CD4-positive, CD25-positive, alpha-beta regulatory T cell (primary cell): Measurements from ENCODE around the gene TMEM238L. TPM values are rescaled to one million over a fixed set of nuclear protein-coding genes. Genes with fewer than 3 reads are reported as not detected.

Experiments
- ATAC-seq, 2 donors: fragments of 150-1000 bp; cut with Tn5 transposase; one replicate each; pipeline ENCODE4 v1.10.0; 2021; ENCODE audit warnings: low read depth in 2 of 2, moderate number of reproducible peaks in 2 of 2, moderate library complexity in 1 of 2
- DNase-seq, 3 donors: peaks; one replicate each; pipeline versions ENCODE4 v3.0.0 to v3.0.0-alpha.2; 2012 to 2022; ENCODE audit warnings: mixed read lengths in 1 of 3
- H3K27ac ChIP-seq: one replicate; pipeline ENCODE4 v1.7.0; 2013; ENCODE audit warnings: mild to moderate bottlenecking, low read length; ENCODE audit not compliant: insufficient read depth, poor library complexity, severe bottlenecking
- H3K27me3 ChIP-seq: one replicate; pipeline ENCODE4 v1.7.0; 2013; ENCODE audit warnings: low read length; ENCODE audit not compliant: control insufficient read depth, insufficient read depth
- H3K36me3 ChIP-seq: one replicate; pipeline ENCODE4 v1.7.0; 2013; ENCODE audit warnings: mild to moderate bottlenecking, low read length, moderate library complexity; ENCODE audit not compliant: control insufficient read depth, insufficient read depth
- H3K4me1 ChIP-seq: 2 replicates; pipeline ENCODE4 v1.7.0; 2013; ENCODE audit warnings: mild to moderate bottlenecking, low read length; ENCODE audit not compliant: insufficient read depth, control insufficient read depth, poor library complexity, severe bottlenecking
- H3K4me3 ChIP-seq: one replicate; pipeline ENCODE4 v1.7.0; 2013; ENCODE audit warnings: low read depth, mild to moderate bottlenecking, low read length, moderate library complexity
- H3K9me3 ChIP-seq, 2 experiments: 1 replicate in 1 of 2; 2 replicates in 1 of 2; pipeline ENCODE4 v1.7.0; 2013; ENCODE audit warnings: low read length in 2 of 2, mild to moderate bottlenecking in 1 of 2, moderate library complexity in 1 of 2; ENCODE audit not compliant: control insufficient read depth in 2 of 2
- H3K27ac Mint-ChIP-seq, 3 donors: one replicate each; pipeline ENCODE4 v1.8.0; 2020 to 2022; ENCODE audit warnings: mild to moderate bottlenecking in 3 of 3, mixed read lengths in 3 of 3, moderate library complexity in 2 of 3
- H3K27me3 Mint-ChIP-seq: one replicate; pipeline ENCODE4 v1.8.0; 2022; ENCODE audit warnings: mild to moderate bottlenecking, mixed read lengths
- H3K36me3 Mint-ChIP-seq: one replicate; pipeline ENCODE4 v1.8.0; 2020; ENCODE audit warnings: mixed read lengths
- H3K4me1 Mint-ChIP-seq, 4 donors: one replicate each; pipeline ENCODE4 v1.8.0; 2020 to 2022; ENCODE audit warnings: mixed read lengths in 4 of 4, mild to moderate bottlenecking in 1 of 4
- H3K4me3 Mint-ChIP-seq, 4 donors: one replicate each; pipeline ENCODE4 v1.8.0; 2020 to 2022; ENCODE audit warnings: mild to moderate bottlenecking in 4 of 4, mixed read lengths in 4 of 4, moderate library complexity in 3 of 4
- H3K9me3 Mint-ChIP-seq, 7 donors: one replicate each; pipeline ENCODE4 v1.8.0; 2020 to 2022; ENCODE audit warnings: mixed read lengths in 7 of 7, mild to moderate bottlenecking in 3 of 7, moderate library complexity in 2 of 7
- polyA plus RNA-seq, 4 donors: library from polyadenylated mRNA; unstranded; fragments of 300-500 nt; fragmentation: Illumina TruSeq; gene quantifications; one replicate each; pipeline ENCODE4 v1.2.3, GENCODE V29; 2021
- total RNA-seq: library from RNA; stranded (reverse); gene quantifications from one replicate; pipeline ENCODE4 v1.2.3, GENCODE V29; 2022

TMEM238L gene
- total and polyA plus RNA-seq, 5 donors from 2014 or later = not detected

DNA sequence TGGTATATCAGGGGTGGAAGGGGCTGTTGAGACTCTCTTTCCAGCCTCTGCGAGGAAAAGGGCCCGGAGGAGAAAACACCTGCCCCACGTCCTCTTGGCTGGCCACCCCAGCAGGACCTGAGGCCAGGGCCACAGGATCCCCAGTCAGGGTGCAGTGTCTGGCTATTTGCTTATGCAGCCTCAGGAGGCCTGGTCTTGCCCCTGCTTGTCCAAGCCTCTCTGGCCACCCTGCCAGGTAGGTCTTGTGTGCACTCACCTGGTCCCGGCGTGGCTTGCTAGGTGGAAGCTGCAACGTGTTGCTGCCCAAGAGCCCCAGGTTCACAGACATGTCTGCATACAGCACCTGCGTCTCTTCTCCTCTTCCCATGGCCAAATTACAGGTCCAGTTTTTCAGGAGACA lies 549 bp downstream of the TMEM238L start:
- H3K9me3 ChIP-seq = no peaks in the 10 kb centered on the region
- no peaks in the 10 kb centered on the region for H3K36me3 Mint-ChIP-seq
- H3K4me1 Mint-ChIP-seq = no peaks in the 10 kb centered on the region
- no peak overlapping the region for H3K4me3 ChIP-seq
- H3K36me3 ChIP-seq = no peaks in the 10 kb centered on the region
- H3K4me1 ChIP-seq = no peaks in the 10 kb centered on the region
- H3K4me3 Mint-ChIP-seq = no peak overlapping the region
- no peak overlapping the region for H3K27ac ChIP-seq
- H3K9me3 Mint-ChIP-seq = no peaks in the 10 kb centered on the region
- DNase-seq = no peak
- no peak for ATAC-seq
- no peak overlapping the region for H3K27ac Mint-ChIP-seq
- H3K27me3 ChIP-seq = no peaks in the 10 kb centered on the region
- no peaks in the 10 kb centered on the region for H3K27me3 Mint-ChIP-seq

DNA sequence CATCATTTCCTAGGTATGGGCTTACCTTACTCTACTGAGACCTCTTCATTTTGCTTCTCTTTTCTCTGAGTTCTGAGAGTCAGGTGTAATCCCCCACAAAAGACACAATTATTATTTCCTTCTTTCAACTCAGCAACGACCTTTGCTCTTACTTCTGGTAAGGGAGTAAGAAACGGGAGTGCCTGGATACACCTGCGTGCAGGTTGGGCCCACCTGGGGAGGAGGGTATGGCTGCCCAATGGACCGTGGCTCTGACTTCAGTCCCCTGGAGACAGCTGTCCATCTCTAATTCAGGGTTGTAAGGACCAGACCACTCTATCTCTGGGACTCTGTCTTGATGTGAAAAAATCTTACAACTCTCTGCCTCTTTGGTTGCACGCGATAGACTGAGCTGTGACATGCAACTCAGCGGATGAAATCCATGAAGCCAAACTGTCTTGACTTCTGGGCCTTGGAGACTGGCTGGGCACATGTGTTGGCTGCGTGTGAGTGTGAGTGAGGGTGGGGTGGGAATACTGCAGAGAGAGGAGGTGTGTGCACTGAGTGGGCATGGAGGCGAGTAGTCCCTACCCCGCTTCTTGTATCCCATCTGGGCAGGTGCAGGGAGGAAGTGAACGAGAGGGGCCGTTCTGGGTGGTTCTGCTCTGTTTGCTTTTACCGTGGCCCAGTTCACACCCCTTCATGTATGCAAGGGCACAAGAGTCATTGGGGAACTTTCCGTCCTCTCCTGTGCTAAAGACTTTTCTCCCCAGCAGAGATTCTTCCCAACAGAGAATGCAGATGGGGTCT lies 1.2 kb downstream of the TMEM238L start:
- Histone ChIP-seq H3K4me3 (no peak overlapping the region), H3K27ac (no peak overlapping the region), H3K27me3 (no peaks in the 10 kb centered on the region), H3K9me3 (no peaks in the 10 kb centered on the region), H3K36me3 (no peaks in the 10 kb centered on the region), H3K4me1 (no peaks in the 10 kb centered on the region)
- Mint-ChIP-seq H3K36me3 (no peaks in the 10 kb centered on the region), H3K4me1 (no peaks in the 10 kb centered on the region), H3K27me3 (no peaks in the 10 kb centered on the region), H3K4me3 (no peak overlapping the region), H3K9me3 (no peaks in the 10 kb centered on the region), H3K27ac (peak overlapping the region in 1 of 3 donors; percentile 68)
- ATAC-seq (no peak), DNase-seq (no peak)

DNA sequence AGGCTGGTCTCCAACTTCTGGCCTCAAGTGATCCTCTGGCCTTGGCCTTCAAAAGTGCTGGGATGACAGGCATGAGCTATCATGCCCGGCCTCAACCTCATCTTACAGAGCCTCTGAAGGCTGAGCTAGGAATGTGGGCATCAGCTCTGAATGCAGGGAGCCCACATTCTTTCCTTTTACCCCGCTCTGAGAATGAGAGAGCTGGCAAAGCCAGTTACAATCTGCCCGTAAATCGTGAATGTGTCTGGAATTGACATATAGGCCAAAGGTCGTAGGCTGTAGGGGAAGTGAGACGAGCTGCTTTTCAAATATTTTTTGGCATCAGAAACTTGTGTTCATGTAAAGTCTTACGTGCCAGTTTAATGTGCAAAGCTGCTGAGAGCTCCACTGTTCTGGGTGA lies 4.5 kb downstream of the TMEM238L start:
- Mint-ChIP-seq H3K9me3 (no peaks in the 10 kb centered on the region), H3K36me3 (no peaks in the 10 kb centered on the region), H3K4me1 (no peaks in the 10 kb centered on the region), H3K4me3 (no peak overlapping the region), H3K27me3 (no peaks in the 10 kb centered on the region), H3K27ac (no peak overlapping the region)
- DNase-seq = no peak
- no peak overlapping the region for H3K27ac ChIP-seq
- H3K9me3 ChIP-seq = no peaks in the 10 kb centered on the region
- no peaks in the 10 kb centered on the region for H3K27me3 ChIP-seq
- no peaks in the 10 kb centered on the region for H3K36me3 ChIP-seq
- no peak for ATAC-seq
- no peaks in the 10 kb centered on the region for H3K4me1 ChIP-seq
- H3K4me3 ChIP-seq = no peak overlapping the region

DNA sequence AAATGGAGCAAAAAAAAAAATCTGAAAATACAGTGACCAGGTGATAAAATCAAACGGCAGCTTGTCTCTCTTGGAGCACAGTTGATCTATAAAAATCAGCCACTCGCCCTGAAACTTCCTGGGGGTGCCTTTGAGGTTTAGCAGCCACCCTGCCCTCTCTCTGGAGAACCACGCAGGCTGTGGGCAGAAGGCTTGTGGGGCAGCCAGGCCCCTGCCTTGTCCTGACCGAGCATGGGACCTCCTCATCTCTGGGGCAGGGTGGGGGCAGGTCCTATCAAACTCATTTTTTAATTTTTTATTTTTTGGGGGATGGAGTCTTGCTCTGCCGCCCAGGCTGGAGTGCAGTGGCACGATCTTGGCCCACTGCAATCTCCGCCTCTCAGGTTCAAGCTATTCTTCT lies 5.0 kb downstream of the TMEM238L start:
- Histone ChIP-seq H3K4me3 (no peak overlapping the region), H3K36me3 (no peaks in the 10 kb centered on the region), H3K4me1 (no peaks in the 10 kb centered on the region), H3K9me3 (no peaks in the 10 kb centered on the region), H3K27me3 (no peaks in the 10 kb centered on the region), H3K27ac (no peak overlapping the region)
- no peak overlapping the region for H3K4me3 Mint-ChIP-seq
- ATAC-seq = no peak
- no peaks in the 10 kb centered on the region for H3K27me3 Mint-ChIP-seq
- H3K27ac Mint-ChIP-seq = no peak overlapping the region
- H3K9me3 Mint-ChIP-seq = no peaks in the 10 kb centered on the region
- no peaks in the 10 kb centered on the region for H3K36me3 Mint-ChIP-seq
- no peaks in the 10 kb centered on the region for H3K4me1 Mint-ChIP-seq
- DNase-seq = no peak

DNA sequence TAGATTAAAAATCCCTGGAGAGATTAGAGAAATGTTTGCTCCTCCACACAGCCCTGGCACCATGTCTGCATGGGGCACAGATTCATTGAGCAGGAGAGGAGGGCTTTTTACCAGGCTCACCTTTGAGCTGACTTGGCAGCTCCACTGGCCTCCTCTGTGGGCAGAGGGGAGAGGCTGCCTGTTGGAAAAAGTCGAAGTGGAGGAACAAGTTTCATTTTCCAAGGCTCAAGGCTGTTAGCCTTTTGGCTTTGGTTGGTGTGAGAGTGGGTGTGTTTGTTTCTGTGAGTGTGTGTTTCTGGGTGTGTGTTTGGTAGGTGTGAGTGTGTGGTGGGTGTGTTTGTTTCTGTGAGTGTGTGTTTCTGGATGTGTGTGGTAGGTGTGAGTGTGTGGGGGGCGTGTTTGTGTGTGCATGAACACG lies 5.6 kb downstream of the TMEM238L start:
- no peaks in the 10 kb centered on the region for H3K9me3 ChIP-seq
- H3K9me3 Mint-ChIP-seq = no peaks in the 10 kb centered on the region

DNA sequence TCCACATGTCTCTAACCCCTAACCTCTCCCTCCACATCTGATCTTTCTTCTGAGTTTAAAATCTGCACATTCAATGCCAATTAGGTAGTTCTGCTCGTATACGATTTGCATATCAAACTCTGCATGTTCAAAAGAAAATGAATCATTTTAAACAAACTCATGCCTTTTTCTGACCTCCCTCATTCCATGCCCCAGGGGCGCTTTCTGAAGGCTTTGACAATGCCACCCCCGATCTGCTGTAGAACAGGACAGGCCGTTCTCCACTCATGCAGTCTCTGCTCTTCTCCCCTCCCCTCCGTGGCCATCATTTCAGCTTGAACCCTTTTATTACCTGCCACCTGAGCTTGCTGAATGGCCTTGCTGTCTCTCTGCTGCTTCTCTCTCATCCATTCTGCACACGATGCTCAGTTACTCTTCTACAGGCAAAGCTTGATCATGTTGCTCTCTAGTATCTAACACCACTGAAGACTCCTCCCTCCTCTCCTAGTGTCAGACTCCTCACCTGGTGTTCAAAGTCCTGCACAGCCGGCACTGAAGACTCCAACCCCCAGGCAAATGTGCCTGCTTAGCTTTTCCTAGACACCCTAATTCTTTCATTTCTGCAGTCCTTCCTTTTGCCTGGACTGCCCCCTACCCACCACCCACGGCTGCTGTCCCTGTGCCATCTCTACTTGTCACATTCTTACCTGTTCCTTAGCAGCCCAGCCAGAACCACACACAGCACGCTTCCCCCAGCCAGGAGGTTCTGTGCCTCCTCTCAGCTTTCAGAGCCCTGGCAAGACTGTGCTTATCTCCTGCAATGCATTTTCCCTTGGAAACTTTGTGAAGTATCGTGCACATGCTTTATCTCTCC lies 6.2 kb downstream of the TMEM238L start:
- ATAC-seq (no peak), DNase-seq (no peak)
- H3K9me3 Mint-ChIP-seq = no peaks in the 10 kb centered on the region
- no peak overlapping the region for H3K27ac Mint-ChIP-seq
- H3K36me3 Mint-ChIP-seq = no peaks in the 10 kb centered on the region
- no peaks in the 10 kb centered on the region for H3K4me1 Mint-ChIP-seq
- Histone ChIP-seq H3K4me3 (no peak overlapping the region), H3K4me1 (no peaks in the 10 kb centered on the region), H3K27ac (no peak overlapping the region), H3K27me3 (no peaks in the 10 kb centered on the region), H3K36me3 (no peaks in the 10 kb centered on the region), H3K9me3 (no peaks in the 10 kb centered on the region)
- H3K27me3 Mint-ChIP-seq = no peaks in the 10 kb centered on the region
- H3K4me3 Mint-ChIP-seq = no peak overlapping the region

More for the DNA sequence above, 5.6 kb downstream of the TMEM238L start:
- no peaks in the 10 kb centered on the region for H3K27me3 ChIP-seq
- Mint-ChIP-seq H3K27ac (no peak overlapping the region), H3K36me3 (no peaks in the 10 kb centered on the region), H3K4me3 (no peak overlapping the region), H3K27me3 (no peaks in the 10 kb centered on the region), H3K4me1 (no peaks in the 10 kb centered on the region)
- no peaks in the 10 kb centered on the region for H3K36me3 ChIP-seq
- no peaks in the 10 kb centered on the region for H3K4me1 ChIP-seq
- no peak overlapping the region for H3K4me3 ChIP-seq
- ATAC-seq = no peak
- DNase-seq = no peak
- H3K27ac ChIP-seq = no peak overlapping the region

DNA sequence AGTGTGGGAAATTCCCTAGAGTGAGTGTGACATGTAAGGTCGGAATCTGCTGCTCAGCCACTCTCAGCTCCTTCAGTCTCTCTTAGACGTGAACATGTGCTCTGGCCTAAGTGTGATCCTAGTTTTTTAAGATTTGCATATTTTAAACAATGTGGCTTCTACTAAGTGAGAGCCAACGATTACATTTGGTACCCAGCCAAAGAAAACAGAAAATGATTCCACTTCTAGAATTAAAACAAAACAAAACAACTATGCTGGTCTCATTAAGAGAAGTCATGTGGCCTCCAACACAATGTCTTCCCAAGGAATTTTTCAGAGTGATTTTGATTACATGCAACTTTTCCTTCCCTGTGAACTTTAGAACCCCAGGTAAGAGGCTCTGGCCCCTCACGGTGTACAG lies 10.1 kb downstream of the TMEM238L start:
- no peak for DNase-seq
- Histone ChIP-seq H3K4me3 (no peak overlapping the region), H3K36me3 (no peaks in the 10 kb centered on the region), H3K4me1 (no peaks in the 10 kb centered on the region), H3K9me3 (no peaks in the 10 kb centered on the region), H3K27me3 (no peaks in the 10 kb centered on the region), H3K27ac (no peak overlapping the region)
- H3K27ac Mint-ChIP-seq = no peak overlapping the region
- H3K36me3 Mint-ChIP-seq = no peaks in the 10 kb centered on the region
- no peaks in the 10 kb centered on the region for H3K27me3 Mint-ChIP-seq
- no peaks in the 10 kb centered on the region for H3K9me3 Mint-ChIP-seq
- H3K4me1 Mint-ChIP-seq = no peaks in the 10 kb centered on the region
- ATAC-seq = no peak
- no peak overlapping the region for H3K4me3 Mint-ChIP-seq
